Stimulated activated CD8-positive, alpha-beta memory T cell treated with anti-CD3 and anti-CD28 coated beads, Interleukin-4, amount 100 ng/mL, for 4 hours (primary cell): Measurements from ENCODE around the gene PPP1R18.
"Not testable (repeated sequence)": the region's sequence is repeated elsewhere in the genome, so short reads cannot be mapped to it uniquely, and the experiment has no call there.

Experiments
- DNase-seq, 2 donors: peaks; one replicate each; pipeline ENCODE4 v3.0.0-alpha.2; 2020; ENCODE audit warnings: low read depth in 2 of 2, low spot score in 1 of 2

PPP1R18 gene, protein sequence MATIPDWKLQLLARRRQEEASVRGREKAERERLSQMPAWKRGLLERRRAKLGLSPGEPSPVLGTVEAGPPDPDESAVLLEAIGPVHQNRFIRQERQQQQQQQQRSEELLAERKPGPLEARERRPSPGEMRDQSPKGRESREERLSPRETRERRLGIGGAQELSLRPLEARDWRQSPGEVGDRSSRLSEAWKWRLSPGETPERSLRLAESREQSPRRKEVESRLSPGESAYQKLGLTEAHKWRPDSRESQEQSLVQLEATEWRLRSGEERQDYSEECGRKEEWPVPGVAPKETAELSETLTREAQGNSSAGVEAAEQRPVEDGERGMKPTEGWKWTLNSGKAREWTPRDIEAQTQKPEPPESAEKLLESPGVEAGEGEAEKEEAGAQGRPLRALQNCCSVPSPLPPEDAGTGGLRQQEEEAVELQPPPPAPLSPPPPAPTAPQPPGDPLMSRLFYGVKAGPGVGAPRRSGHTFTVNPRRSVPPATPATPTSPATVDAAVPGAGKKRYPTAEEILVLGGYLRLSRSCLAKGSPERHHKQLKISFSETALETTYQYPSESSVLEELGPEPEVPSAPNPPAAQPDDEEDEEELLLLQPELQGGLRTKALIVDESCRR

DNA sequence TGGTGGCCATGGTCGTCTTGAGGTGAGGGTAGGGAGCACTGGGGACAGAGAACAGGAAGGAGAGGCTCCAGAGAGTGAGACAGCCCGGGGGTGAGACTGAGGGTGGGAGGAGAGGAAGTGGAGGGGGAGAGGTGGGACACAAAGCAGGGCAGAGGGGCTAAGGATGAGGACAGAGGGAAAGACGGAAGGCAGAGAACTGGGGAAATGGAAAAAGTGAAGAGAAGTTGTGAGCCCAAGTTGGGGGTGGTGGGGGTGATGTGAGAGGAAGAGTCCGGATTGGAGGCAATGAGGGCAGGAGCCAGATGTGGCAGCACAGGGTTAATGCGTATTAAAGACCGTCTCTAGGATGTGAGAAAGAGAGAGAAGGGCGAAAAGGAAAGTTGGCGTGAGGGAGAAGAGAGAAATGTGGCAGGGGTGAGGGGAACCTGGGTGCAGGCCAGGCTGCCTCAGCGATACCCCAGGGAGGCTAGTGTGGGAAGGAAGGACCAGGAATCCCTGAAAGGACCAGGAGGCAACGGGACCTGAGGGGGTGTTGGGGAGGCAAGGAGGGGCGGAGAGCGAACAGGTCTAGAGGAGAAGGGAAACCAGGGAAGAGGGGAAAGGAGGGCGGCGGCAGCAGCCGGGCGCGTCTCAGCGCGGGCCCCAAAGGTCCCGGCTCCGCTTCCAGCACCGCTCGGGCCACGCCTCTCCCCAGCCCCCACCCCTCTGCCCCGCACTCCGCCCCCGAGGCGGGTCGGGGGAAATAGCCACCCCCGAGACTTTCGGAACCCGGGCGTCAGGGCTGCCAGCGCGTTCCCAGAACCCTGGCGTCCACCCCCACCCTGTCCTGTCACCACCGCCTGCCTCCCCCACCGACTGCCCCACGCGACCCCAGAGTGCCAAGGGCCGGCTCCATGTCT, at the start of gene PPP1R18:
Gene PPP1R18 (minus strand): TSS at position 637 of the 899 bp plus-strand sequence. CDS start 627 bp downstream, at position 10.
- DNase-seq: peak; percentile 72

DNA sequence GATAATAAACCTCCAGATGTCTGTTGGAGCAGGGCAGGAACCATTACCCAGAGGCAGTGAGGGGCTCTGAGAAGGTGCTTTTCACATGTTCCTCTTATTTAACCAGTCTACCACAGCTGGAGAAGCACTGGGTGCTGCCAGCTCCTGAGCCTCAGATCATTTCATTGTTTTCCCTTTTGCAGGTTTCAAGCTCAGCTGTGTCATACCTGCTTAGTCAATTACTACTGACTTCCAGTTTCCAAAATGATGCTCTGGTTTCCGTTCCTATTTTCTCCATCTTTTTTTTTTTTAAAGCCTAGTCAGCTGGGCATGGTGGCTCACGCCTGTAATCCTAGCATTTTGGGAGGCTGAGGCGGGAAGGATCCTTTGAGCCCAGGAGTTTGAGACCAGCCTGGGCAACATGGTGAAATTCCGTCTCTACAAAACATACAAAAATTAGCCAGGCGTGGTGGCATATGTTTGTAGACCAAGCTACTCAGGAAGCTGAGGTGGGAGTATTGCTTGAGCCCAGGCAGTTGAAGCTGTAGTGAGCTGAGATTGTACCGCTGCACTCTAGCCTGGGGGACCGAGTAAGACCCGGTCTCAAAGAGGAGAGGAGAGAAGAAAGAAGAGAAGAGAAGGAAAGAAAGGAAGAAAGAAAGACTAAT, 49.3 kb upstream of the PPP1R18 start:
- DNase-seq: no peak

DNA sequence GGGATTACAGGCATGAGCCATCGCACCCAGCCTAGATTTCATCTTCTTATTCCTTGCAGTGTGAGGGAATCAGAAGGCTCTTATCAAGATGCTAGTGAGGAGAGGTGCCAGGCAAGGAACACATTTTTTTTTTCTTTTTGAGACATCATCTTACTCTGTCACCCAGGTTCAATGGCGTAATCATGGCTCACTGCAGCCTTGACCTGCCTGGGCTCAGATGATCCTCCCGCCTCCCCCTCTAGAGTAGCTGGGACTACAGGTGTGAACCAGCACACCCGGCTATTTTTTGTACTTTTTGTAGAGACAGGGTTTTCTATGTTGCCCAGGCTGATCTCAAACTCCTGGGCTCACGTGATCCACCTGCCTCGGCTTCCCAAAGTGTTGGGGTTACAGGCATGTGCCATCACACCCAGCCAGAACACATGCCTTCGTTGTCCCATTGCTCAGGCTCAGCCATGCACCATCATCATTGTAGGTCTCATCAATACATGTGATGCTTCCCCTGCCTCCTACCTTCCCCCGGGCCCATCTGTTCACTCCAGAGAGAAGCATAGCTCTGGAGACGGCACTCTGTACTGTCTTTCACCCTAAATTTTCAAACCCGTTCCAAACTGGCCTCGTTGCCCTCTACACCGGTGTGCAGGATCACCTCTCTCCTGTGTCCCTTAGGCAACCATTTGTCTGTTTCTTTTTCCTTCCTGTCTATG, 45.9 kb upstream of the PPP1R18 start:
- no peak for DNase-seq

- DNase-seq: peak; percentile 67
These were observed 44.4 kb upstream of the PPP1R18 start for GRCh38 chr6:30730601-30731435.

DNA sequence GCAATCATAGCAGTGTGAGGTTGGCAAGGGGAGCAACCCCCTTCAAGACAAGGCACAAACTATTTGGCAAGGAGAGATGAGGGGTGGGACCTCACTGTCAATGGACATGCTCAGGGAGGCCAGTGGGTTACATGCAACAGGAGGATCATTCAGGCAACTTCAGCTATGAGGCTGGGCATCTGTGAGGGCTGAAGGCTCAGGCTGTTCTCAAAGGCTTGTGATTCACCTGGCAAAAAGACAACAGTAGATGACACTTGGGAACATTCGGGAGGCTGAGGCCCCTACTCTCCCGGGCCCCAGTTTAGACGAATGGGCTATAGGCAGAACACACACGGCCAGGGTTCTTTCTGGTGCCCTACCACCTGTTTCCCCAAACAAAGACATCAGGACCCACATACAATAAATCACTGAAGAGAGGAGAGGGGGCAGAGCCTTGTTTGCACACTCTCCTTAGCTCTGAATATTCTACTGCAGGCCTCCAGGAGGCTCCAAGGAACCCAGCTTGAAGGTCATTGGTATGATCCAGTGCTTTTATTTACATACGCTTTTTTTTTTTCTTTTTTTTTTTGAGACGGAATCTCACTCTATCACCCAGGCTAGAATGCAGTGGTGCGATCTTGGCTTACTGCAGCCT, 41.6 kb upstream of the PPP1R18 start:
- DNase-seq: no peak

DNA sequence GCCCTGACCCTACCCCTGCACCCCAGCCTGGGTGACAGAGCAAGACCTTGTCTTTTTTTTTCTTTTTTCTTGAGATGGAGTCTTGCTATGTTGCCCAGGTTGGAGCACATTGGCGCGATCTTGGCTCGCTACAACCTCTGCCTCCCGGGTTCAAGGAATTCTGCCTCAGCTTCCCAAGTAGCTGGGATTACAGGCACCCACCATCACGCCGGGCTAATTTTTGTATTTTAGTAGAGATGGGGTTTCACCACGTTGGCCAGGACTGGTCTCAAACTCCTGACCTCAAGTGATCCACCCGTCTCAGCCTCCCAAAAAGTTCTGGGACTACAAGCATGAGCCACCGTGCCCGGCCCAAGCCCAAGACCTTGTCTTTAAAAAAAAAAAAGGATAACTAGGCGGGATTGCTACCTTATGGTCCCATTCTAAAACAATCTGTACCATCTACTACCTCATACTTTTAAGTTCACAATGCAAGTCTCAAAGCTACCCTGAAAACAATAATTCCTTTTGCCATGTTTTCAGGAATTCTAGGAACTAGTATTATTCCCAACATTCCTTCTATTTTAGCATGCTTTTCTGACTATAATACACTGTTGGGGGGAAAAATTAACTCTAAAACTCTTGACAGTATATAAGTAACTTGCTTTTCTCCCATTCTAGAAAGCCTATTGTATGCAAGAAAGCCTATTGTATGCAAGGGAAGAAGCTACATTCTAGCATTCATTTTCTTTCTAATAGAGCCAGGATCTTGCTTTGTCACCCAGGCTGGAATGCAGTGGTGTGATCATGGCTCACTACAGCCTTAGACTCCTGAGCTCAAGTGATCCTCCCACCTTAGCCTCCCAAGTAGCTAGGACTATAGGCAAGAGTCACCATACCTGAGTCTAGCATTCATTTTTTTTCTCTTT, 40.3 kb upstream of the PPP1R18 start:
- DNase-seq: no peak

GRCh38 chr6:30725713-30726505, 39.5 kb upstream of the PPP1R18 start:
- DNase-seq: no peak

DNA sequence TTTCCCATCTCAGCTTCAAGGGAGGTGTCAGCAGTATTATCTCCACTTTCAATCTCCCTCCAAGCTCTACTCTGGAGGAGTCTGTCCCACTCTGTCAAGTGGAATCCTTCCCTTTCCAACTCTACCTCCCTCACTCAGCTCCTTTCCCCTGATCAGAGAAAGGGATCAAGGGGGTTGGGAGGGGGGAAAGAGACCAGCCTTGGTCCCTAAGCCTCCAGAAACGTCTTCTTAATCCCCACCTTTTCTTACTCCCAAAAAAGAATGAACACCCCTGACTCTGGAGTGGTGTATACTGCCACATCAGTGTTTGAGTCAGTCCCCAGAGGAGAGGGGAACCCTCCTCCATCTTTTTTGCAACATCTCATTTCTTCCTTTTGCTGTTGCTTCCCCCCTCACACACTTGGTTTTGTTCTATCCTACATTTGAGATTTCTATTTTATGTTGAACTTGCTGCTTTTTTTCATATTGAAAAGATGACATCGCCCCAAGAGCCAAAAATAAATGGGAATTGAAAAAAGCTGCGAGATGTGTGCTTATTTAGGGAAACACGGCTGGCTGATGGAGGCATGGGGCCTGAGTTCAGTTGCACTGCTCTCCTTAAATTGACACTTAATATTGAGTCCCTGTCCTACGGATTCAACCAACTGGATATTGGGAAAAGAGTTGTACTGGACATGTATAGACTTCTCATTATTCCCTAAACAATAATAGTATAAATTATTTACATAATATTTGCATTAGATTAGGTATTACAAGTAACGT, 38.6 kb upstream of the PPP1R18 start:
- no peak for DNase-seq

DNA sequence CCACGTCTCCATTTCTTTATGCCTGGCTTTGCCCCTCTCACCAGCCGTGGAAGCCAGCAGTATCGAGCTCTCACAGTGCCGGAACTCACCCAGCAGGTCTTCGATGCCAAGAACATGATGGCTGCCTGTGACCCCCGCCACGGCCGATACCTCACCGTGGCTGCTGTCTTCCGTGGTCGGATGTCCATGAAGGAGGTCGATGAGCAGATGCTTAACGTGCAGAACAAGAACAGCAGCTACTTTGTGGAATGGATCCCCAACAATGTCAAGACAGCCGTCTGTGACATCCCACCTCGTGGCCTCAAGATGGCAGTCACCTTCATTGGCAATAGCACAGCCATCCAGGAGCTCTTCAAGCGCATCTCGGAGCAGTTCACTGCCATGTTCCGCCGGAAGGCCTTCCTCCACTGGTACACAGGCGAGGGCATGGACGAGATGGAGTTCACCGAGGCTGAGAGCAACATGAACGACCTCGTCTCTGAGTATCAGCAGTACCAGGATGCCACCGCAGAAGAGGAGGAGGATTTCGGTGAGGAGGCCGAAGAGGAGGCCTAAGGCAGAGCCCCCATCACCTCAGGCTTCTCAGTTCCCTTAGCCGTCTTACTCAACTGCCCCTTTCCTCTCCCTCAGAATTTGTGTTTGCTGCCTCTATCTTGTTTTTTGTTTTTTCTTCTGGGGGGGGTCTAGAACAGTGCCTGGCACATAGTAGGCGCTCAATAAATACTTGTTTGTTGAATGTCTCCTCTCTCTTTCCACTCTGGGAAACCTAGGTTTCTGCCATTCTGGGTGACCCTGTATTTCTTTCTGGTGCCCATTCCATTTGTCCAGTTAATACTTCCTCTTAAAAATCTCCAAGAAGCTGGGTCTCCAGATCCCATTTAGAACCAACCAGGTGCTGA, 37.6 kb upstream of the PPP1R18 start:
- not testable (repeated sequence) for DNase-seq

DNA sequence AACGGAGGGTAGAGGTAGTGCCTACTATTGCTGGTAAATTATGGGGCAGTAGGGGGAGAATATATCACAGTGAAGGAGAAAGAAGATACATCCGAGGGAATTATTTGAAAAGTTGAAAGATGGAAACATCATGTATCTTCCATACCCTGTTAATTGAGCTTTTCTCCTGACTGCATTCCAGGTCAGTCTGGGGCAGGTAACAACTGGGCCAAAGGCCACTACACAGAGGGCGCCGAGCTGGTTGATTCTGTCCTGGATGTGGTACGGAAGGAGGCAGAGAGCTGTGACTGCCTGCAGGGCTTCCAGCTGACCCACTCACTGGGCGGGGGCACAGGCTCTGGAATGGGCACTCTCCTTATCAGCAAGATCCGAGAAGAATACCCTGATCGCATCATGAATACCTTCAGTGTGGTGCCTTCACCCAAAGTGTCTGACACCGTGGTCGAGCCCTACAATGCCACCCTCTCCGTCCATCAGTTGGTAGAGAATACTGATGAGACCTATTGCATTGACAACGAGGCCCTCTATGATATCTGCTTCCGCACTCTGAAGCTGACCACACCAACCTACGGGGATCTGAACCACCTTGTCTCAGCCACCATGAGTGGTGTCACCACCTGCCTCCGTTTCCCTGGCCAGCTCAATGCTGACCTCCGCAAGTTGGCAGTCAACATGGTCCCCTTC, 36.9 kb upstream of the PPP1R18 start:
- not testable (repeated sequence) for DNase-seq

- peak; percentile 64 to 83 for DNase-seq
These were observed 36.1 kb upstream of the PPP1R18 start for GRCh38 chr6:30722280-30723112.

- not testable (repeated sequence) for DNase-seq
These were observed 35.5 kb upstream of the PPP1R18 start for GRCh38 chr6:30722025-30722279.

DNA sequence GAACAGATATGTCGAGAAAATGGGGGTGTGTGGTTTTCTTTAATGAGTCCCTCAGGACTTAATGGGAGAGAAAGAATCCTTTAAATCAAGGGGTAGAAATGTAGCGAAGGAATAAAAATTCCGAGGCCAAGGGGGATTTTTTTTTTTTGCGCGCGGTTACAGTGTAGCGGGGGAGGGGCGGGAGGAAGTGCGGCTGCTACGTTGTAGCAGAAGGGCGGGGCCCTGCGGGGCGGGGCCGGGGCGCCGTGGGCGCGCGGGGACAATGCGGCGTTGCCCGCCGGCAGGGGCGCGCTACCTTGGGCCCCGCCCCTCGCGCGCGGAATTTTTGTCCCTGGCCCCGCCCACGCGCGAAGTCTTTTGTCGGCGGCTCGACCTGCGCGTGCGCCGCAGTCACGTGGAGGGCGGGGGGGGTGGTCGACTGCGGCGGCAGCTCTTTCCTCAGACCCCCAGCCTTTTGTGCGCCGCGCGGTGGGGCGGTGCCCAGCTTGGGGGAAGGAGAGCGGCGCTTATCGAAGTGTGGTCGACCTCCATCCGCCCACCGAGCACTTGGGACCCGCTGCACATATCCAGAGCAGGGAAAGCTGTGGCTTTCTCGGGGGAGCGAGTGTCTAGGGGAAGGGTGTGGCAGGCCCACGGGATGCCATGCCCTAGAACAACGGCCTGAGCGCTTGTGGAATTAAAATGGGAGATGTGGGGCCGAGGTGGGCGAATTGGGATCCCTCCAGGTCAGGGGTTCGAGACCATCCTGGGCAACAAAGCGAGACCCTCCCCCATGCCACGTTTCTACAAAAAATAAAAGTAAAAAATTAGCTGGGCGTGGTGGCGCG, 35.0 kb upstream of the PPP1R18 start:
- peak; percentile 91 to 94 for DNase-seq
